HCT116 (cell line): ENCODE results near the gene CARD9. TPM values are rescaled to one million over a fixed set of nuclear protein-coding genes. Genes with fewer than 3 reads are reported as not detected.

ENCODE experiments used
- ATAC-seq: fragments of 200-7000 bp; cut with Tn5 transposase; 2 replicates; pipeline ENCODE4 v1.9.1; 2020; ENCODE audit warnings: mild to moderate bottlenecking, moderate library complexity
- BruUV-seq: library from RNA; stranded (reverse); fragments of 400-500 nt; replicated peaks from 2 replicates; lab custom pipeline; 2021; lab: Mats Ljungman, UMichigan
- CTCF ChIA-PET: fragments of 300-600 bp; sonication (Branson Sonifier 250); formaldehyde crosslinking; loops from one replicate; lab custom pipeline; 2021; ENCODE audit warnings: antibody characterized with exemption; lab: Charles Lee
- POLR2A ChIA-PET: fragments of 300-600, 350-600 bp; sonication (Branson Sonifier 250); formaldehyde crosslinking; loops from one replicate; lab custom pipeline; 2021; ENCODE audit warnings: antibody characterized with exemption; lab: Charles Lee
- RAD21 ChIA-PET, 2 experiments: fragments of 300-600 bp; sonication (Branson Sonifier 250); formaldehyde crosslinking; loops; one replicate each; lab custom pipeline; 2023; ENCODE audit warnings: low total read pairs in 2 of 2; ENCODE audit not compliant: uncharacterized antibody in 2 of 2, unreplicated experiment in 2 of 2, low non-redundant PET in 1 of 2; lab: Charles Lee
- DNase-seq: peaks from one replicate; pipeline ENCODE4 v3.0.0-alpha.2; 2010; ENCODE audit warnings: low read depth, low spot score
- H2AFZ ChIP-seq: fragments of 200-600 bp; shearing (Covaris generic), sonication (generic); 2 replicates; pipeline ENCODE4 v1.6.1; 2017; ENCODE audit warnings: low read depth, mixed run types, mixed read lengths, antibody characterized with exemption, low read length; ENCODE audit not compliant: poor library complexity, severe bottlenecking
- H3K27ac ChIP-seq: 2 replicates; pipeline ENCODE4 v1.5.1; 2012; ENCODE audit warnings: low read depth, low read length
- H3K27me3 ChIP-seq: fragments of 200-600 bp; sonication (generic); 2 replicates; pipeline ENCODE4 v1.6.1; 2016; ENCODE audit warnings: mixed run types, low read length, mixed read lengths; ENCODE audit not compliant: insufficient read depth
- H3K36me3 ChIP-seq, 2 experiments: fragments of 200-500 bp in 1 of 2; fragments of 200-600 bp in 1 of 2; sonication (Bioruptor generic) in 1 of 2; sonication (generic) in 1 of 2; 2 replicates each; pipeline versions ENCODE4 v1.5.1 to v1.6.1; 2014 to 2016; ENCODE audit warnings: low read length in 2 of 2, inconsistent platforms in 1 of 2, mixed read lengths in 1 of 2, mixed run types in 1 of 2; ENCODE audit not compliant: insufficient read depth in 2 of 2, control insufficient read depth in 1 of 2
- H3K4me1 ChIP-seq, 2 experiments: fragments of 200-600 bp in 1 of 2; sonication (generic) in 1 of 2; 2 replicates each; pipeline versions ENCODE4 v1.5.1 to v1.6.1; 2012 to 2017; ENCODE audit warnings: low read length in 2 of 2, inconsistent platforms in 1 of 2, mild to moderate bottlenecking in 1 of 2, mixed read lengths in 1 of 2, mixed run types in 1 of 2, moderate library complexity in 1 of 2; ENCODE audit not compliant: insufficient read depth in 2 of 2, control insufficient read depth in 1 of 2
- H3K4me2 ChIP-seq: fragments of 200-600 bp; sonication (generic); 2 replicates; pipeline ENCODE4 v1.6.1; 2017; ENCODE audit warnings: mixed run types, low read length, mixed read lengths
- H3K4me3 ChIP-seq, 2 experiments: fragments of 200-600 bp in 1 of 2; sonication (generic) in 1 of 2; replicated peaks in 1 of 2; 2 replicates each; pipeline ENCODE4 v1.5.1; 2011 to 2016; ENCODE audit warnings: low read length in 2 of 2, control low read depth in 1 of 2, low read depth in 1 of 2, mild to moderate bottlenecking in 1 of 2, mixed read lengths in 1 of 2, mixed run types in 1 of 2
- H3K79me2 ChIP-seq: fragments of 200-600 bp; sonication (generic); 2 replicates; pipeline ENCODE4 v1.6.1; 2017; ENCODE audit warnings: mild to moderate bottlenecking, mixed run types, low read length, moderate library complexity, mixed read lengths; ENCODE audit not compliant: insufficient read depth
- H3K9ac ChIP-seq: fragments of 200-600 bp; sonication (generic); 2 replicates; pipeline ENCODE4 v1.6.1; 2016; ENCODE audit warnings: low read length, mixed read lengths
- H3K9me2 ChIP-seq: fragments of 200-600 bp; sonication (generic), shearing (Covaris generic); 2 replicates; pipeline ENCODE4 v1.6.1; 2017; ENCODE audit warnings: mixed run types, mild to moderate bottlenecking, moderate library complexity; ENCODE audit not compliant: insufficient read depth
- H3K9me3 ChIP-seq, 2 experiments: fragments of 200-500 bp in 1 of 2; fragments of 200-600 bp in 1 of 2; sonication (Bioruptor generic) in 1 of 2; sonication (generic) in 1 of 2; 2 replicates each; pipeline ENCODE4 v1.6.1; 2014 to 2017; ENCODE audit warnings: low read length in 2 of 2, mixed read lengths in 2 of 2, inconsistent platforms in 1 of 2, low read depth in 1 of 2, mild to moderate bottlenecking in 1 of 2, mixed run types in 1 of 2, moderate library complexity in 1 of 2; ENCODE audit not compliant: control insufficient read depth in 1 of 2, insufficient read depth in 1 of 2
- H4K20me1 ChIP-seq: fragments of 200-600 bp; sonication (generic), shearing (Covaris generic); 2 replicates; pipeline ENCODE4 v1.6.1; 2017; ENCODE audit warnings: mixed run types, mild to moderate bottlenecking, moderate library complexity; ENCODE audit not compliant: insufficient read depth
- CBX3 ChIP-seq: IDR thresholded peaks from 2 replicates; pipeline ENCODE4 v1.6.1; 2012; ENCODE audit warnings: low read depth
- CTCF ChIP-seq, 3 experiments: fragments of 200-600 bp in 1 of 3; sonication (generic) in 1 of 3; IDR thresholded peaks in 2 of 3; conservative IDR thresholded peaks in 1 of 3; 2 replicates each; pipeline ENCODE4 v1.5.1; 2012 to 2017; ENCODE audit warnings: low read depth in 2 of 3, low read length in 2 of 3, antibody characterized with exemption in 1 of 3, borderline replicate concordance in 1 of 3, control low read depth in 1 of 3, mild to moderate bottlenecking in 1 of 3, mixed read lengths in 1 of 3, mixed run types in 1 of 3, moderate library complexity in 1 of 3; ENCODE audit not compliant: insufficient read depth in 1 of 3
- EGR1 ChIP-seq: IDR thresholded peaks from 2 replicates; pipeline ENCODE4 v1.6.1; 2012; ENCODE audit warnings: low read depth
- ELF1 ChIP-seq: IDR thresholded peaks from 2 replicates; pipeline ENCODE4 v1.6.1; 2012; ENCODE audit warnings: low read depth, borderline replicate concordance
- EZH2phosphoT487 ChIP-seq: fragments of 200-600 bp; IDR thresholded peaks from 2 replicates; pipeline ENCODE4 v1.6.1; 2018; ENCODE audit warnings: antibody characterized with exemption, borderline replicate concordance
- POLR2A ChIP-seq: IDR thresholded peaks from 2 replicates; pipeline ENCODE4 v1.7.0; 2011; ENCODE audit warnings: borderline replicate concordance; ENCODE audit not compliant: insufficient read depth, insufficient read length; ENCODE audit errors: extremely low read depth
- POLR2AphosphoS5 ChIP-seq: IDR thresholded peaks from 2 replicates; pipeline ENCODE4 v1.6.1; 2011; ENCODE audit warnings: mild to moderate bottlenecking, low read depth, low read length, moderate library complexity
- SRF ChIP-seq: IDR thresholded peaks from 2 replicates; pipeline ENCODE4 v1.6.1; 2012; ENCODE audit warnings: low read depth
- TCF7L2 ChIP-seq: IDR thresholded peaks from 2 replicates; pipeline ENCODE4 v1.7.0; 2011; ENCODE audit warnings: borderline replicate concordance, inconsistent platforms; ENCODE audit not compliant: insufficient read depth, insufficient read length; ENCODE audit errors: extremely low read depth
- YY1 ChIP-seq: IDR thresholded peaks from 2 replicates; pipeline ENCODE4 v1.6.1; 2011; ENCODE audit warnings: low read length, low read depth, moderate library complexity, mild to moderate bottlenecking; ENCODE audit not compliant: insufficient replicate concordance; ENCODE audit errors: extremely low read depth
- ZNF274 ChIP-seq: fragments of 200-500 bp; sonication (Bioruptor generic); IDR thresholded peaks from 2 replicates; pipeline ENCODE4 v1.6.1; 2014; ENCODE audit warnings: mild to moderate bottlenecking, low read depth, low read length, inconsistent platforms
- intact Hi-C: fragments of 100-400 bp; cut with micrococcal nuclease; formaldehyde crosslinking; loops from 2 replicates; pipeline ENCODE4 v1.10.0; 2022
- total RNA-seq: library from RNA; stranded (reverse); gene quantifications from one replicate; pipeline ENCODE4 v1.2.1, GENCODE V29; 2021; ENCODE audit not compliant: unreplicated experiment
- TF ChIP-seq, protein P1 (sequence below): IDR thresholded peaks from 2 replicates; pipeline ENCODE4 v1.6.1; 2012; ENCODE audit warnings: low read depth

The CARD9 gene
- total RNA-seq, 1 experiment from 2014 or later: 1.2 TPM

- no peaks in the 10 kb centered on the region for H4K20me1 ChIP-seq
- H3K27me3 ChIP-seq: no peaks in the 10 kb centered on the region
- H3K9ac ChIP-seq: no peak overlapping the region
- TF ChIP-seq POLR2A (no peak), CBX3 (no peak), CTCF (IDR thresholded peaks at IDR 0.05 in 2 of 3, conservative IDR thresholded peaks at IDR 0.05 in 1 of 3; ENCODE audit: borderline replicate concordance in 1 of 3, insufficient read depth in 1 of 3, low read depth in 2 of 3, low read length in 2 of 3) (no peak), EZH2phosphoT487 (no peak), EGR1 (no peak), YY1 (no peak), SRF (no peak), POLR2AphosphoS5 (no peak)
- ChIA-PET RAD21 (no interaction called here), CTCF (no interaction called here), POLR2A (no interaction called here)
- no peak for ATAC-seq
- H3K9me3 ChIP-seq: no peaks in the 10 kb centered on the region
- intact Hi-C loops: no loop called here
- H3K4me3 ChIP-seq: no peak overlapping the region
- H3K9me2 ChIP-seq: no peaks in the 10 kb centered on the region
- H3K36me3 ChIP-seq: no peaks in the 10 kb centered on the region; a peak in 1 of 4 replicates
- H3K4me1 ChIP-seq: peaks cover 9 to 22% of the 10 kb centered on the region in 2 experiments; a peak in 3 of 4 replicates
- BruUV-seq: no TSS peak
- no peaks in the 10 kb centered on the region for H3K79me2 ChIP-seq
- H3K27ac ChIP-seq: no peak overlapping the region
- H3K4me2 ChIP-seq: no peak overlapping the region
- DNase-seq: no peak
- no peak overlapping the region for H2AFZ ChIP-seq
These were observed 20.4 kb downstream of the CARD9 start for GRCh38 chr9:136353088-136353487.

GRCh38 chr9:136352682-136353081 lies 20.8 kb downstream of the CARD9 start:
- Histone ChIP-seq H2AFZ (no peak overlapping the region), H3K4me2 (no peak overlapping the region), H4K20me1 (no peaks in the 10 kb centered on the region), H3K79me2 (no peaks in the 10 kb centered on the region), H3K27ac (no peak overlapping the region), H3K9me2 (no peaks in the 10 kb centered on the region), H3K4me3 (no peak overlapping the region), H3K4me1 (peaks cover 9 to 22% of the 10 kb centered on the region in 2 experiments; a peak in 3 of 4 replicates), H3K9me3 (no peaks in the 10 kb centered on the region), H3K36me3 (no peaks in the 10 kb centered on the region; a peak in 1 of 4 replicates), H3K27me3 (no peaks in the 10 kb centered on the region), H3K9ac (no peak overlapping the region)
- ChIA-PET CTCF (interaction anchor here (1.6 kb wide), 1 partner anchor 10 kb away, joined by 3 read pairs; no protein-coding TSS in a partner anchor), POLR2A (no interaction called here), RAD21 (no interaction called here)
- ATAC-seq (no peak), DNase-seq (no peak)
- BruUV-seq: no TSS peak
- intact Hi-C loops: no loop called here
- TF ChIP-seq CTCF (IDR thresholded peaks at IDR 0.05 in 2 of 3, conservative IDR thresholded peaks at IDR 0.05 in 1 of 3; ENCODE audit: borderline replicate concordance in 1 of 3, insufficient read depth in 1 of 3, low read depth in 2 of 3, low read length in 2 of 3): no peak
- no peak for TF ChIP-seq ELF1
- TF ChIP-seq ZNF274: no peak
- TF ChIP-seq, protein P1, sequence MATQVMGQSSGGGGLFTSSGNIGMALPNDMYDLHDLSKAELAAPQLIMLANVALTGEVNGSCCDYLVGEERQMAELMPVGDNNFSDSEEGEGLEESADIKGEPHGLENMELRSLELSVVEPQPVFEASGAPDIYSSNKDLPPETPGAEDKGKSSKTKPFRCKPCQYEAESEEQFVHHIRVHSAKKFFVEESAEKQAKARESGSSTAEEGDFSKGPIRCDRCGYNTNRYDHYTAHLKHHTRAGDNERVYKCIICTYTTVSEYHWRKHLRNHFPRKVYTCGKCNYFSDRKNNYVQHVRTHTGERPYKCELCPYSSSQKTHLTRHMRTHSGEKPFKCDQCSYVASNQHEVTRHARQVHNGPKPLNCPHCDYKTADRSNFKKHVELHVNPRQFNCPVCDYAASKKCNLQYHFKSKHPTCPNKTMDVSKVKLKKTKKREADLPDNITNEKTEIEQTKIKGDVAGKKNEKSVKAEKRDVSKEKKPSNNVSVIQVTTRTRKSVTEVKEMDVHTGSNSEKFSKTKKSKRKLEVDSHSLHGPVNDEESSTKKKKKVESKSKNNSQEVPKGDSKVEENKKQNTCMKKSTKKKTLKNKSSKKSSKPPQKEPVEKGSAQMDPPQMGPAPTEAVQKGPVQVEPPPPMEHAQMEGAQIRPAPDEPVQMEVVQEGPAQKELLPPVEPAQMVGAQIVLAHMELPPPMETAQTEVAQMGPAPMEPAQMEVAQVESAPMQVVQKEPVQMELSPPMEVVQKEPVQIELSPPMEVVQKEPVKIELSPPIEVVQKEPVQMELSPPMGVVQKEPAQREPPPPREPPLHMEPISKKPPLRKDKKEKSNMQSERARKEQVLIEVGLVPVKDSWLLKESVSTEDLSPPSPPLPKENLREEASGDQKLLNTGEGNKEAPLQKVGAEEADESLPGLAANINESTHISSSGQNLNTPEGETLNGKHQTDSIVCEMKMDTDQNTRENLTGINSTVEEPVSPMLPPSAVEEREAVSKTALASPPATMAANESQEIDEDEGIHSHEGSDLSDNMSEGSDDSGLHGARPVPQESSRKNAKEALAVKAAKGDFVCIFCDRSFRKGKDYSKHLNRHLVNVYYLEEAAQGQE: no peak
- TF ChIP-seq CBX3: no peak
- TF ChIP-seq TCF7L2: no peak
